WTC11 (cell line): Measurements from ENCODE around the gene PLEKHA6. TPM values are rescaled to one million over a fixed set of nuclear protein-coding genes. Genes with fewer than 3 reads are reported as not detected.

Source experiments
- ATAC-seq: fragments of 200-7000 bp; cut with Tn5 transposase; 2 replicates; pipeline ENCODE4 v1.10.0; 2021; ENCODE audit warnings: mild to moderate bottlenecking, moderate library complexity
- CTCF ChIA-PET: fragments of 300-600 bp; sonication (Branson Sonifier 250); formaldehyde crosslinking; loops from one replicate; lab custom pipeline; 2021; ENCODE audit warnings: antibody characterized with exemption; lab: Charles Lee
- POLR2A ChIA-PET: fragments of 350-600 bp; sonication (Branson Sonifier 250); formaldehyde crosslinking; loops from one replicate; lab custom pipeline; 2021; ENCODE audit warnings: antibody characterized with exemption; lab: Charles Lee
- DNase-seq: peaks from one replicate; pipeline ENCODE4 v3.0.0; 2021; ENCODE audit warnings: low spot score
- H3K27ac Mint-ChIP-seq: 2 replicates; pipeline ENCODE4 v1.8.0; 2021; ENCODE audit warnings: mixed read lengths
- H3K27me3 Mint-ChIP-seq: 2 replicates; pipeline ENCODE4 v1.8.0; 2021; ENCODE audit warnings: low read depth, mild to moderate bottlenecking, moderate library complexity, mixed read lengths
- H3K36me3 Mint-ChIP-seq: 2 replicates; pipeline ENCODE4 v1.8.0; 2021; ENCODE audit warnings: mixed read lengths
- H3K4me1 Mint-ChIP-seq: 2 replicates; pipeline ENCODE4 v1.8.0; 2022; ENCODE audit warnings: mixed read lengths
- H3K4me3 Mint-ChIP-seq: 2 replicates; pipeline ENCODE4 v1.8.0; 2021; ENCODE audit warnings: mild to moderate bottlenecking, moderate library complexity, mixed read lengths
- H3K9me3 Mint-ChIP-seq: 2 replicates; pipeline ENCODE4 v1.8.0; 2021; ENCODE audit warnings: mixed read lengths
- AR ChIP-seq: fragments of 250-450 bp; sonication (Bioruptor Pico); IDR thresholded peaks from 2 replicates; pipeline ENCODE4 v1.9.0; 2021; ENCODE audit warnings: mild to moderate bottlenecking
- CREM ChIP-seq: sonication (generic); formaldehyde crosslinking; IDR thresholded peaks from 2 replicates; pipeline ENCODE4 v1.8.1; 2022; ENCODE audit warnings: mild to moderate bottlenecking, missing genetic modification reagents, moderate library complexity
- ERG ChIP-seq: fragments of 250-450 bp; sonication (Bioruptor Pico); IDR thresholded peaks from 2 replicates; pipeline ENCODE4 v1.8.0; 2021; ENCODE audit warnings: mild to moderate bottlenecking
- GRHL2 ChIP-seq: fragments of 250-450 bp; sonication (Bioruptor Pico); IDR thresholded peaks from 2 replicates; pipeline ENCODE4 v1.8.0; 2022; ENCODE audit warnings: mild to moderate bottlenecking, moderate library complexity; ENCODE audit not compliant: insufficient replicate concordance, severe bottlenecking
- GTF2I ChIP-seq: fragments of 250-450 bp; sonication (Bioruptor Pico); conservative IDR thresholded peaks from 2 replicates; pipeline ENCODE4 v1.4.0; 2021; ENCODE audit warnings: mild to moderate bottlenecking
- IRF1 ChIP-seq: sonication (generic); formaldehyde crosslinking; IDR thresholded peaks from 2 replicates; pipeline ENCODE4 v1.8.0; 2023; ENCODE audit warnings: missing genetic modification reagents
- KAT7 ChIP-seq: sonication (generic); formaldehyde crosslinking; IDR thresholded peaks from 2 replicates; pipeline ENCODE4 v1.8.1; 2023; ENCODE audit warnings: missing genetic modification reagents, mild to moderate bottlenecking, borderline replicate concordance
- MXD4 ChIP-seq: fragments of 250-450 bp; sonication (Bioruptor Pico); IDR thresholded peaks from 2 replicates; pipeline ENCODE4 v1.8.0; 2021; ENCODE audit warnings: mild to moderate bottlenecking, moderate library complexity, borderline replicate concordance
- NFATC4 ChIP-seq: fragments of 250-450 bp; sonication (Bioruptor Pico); IDR thresholded peaks from 2 replicates; pipeline ENCODE4 v1.9.0; 2021; ENCODE audit warnings: mild to moderate bottlenecking
- NR1H2 ChIP-seq: sonication (generic); formaldehyde crosslinking; IDR thresholded peaks from 2 replicates; pipeline ENCODE4 v1.9.0; 2021; ENCODE audit warnings: mild to moderate bottlenecking, moderate library complexity, missing genetic modification reagents
- NR3C1 ChIP-seq: sonication (generic); formaldehyde crosslinking; conservative IDR thresholded peaks from 2 replicates; pipeline ENCODE4 v1.8.1; 2023; ENCODE audit warnings: low read depth, mild to moderate bottlenecking, missing genetic modification reagents
- STAT6 ChIP-seq: sonication (generic); formaldehyde crosslinking; conservative IDR thresholded peaks from 2 replicates; pipeline ENCODE4 v1.8.1; 2023; ENCODE audit warnings: mild to moderate bottlenecking, low read depth, missing genetic modification reagents, moderate library complexity
- TCF7 ChIP-seq: sonication (generic); formaldehyde crosslinking; IDR thresholded peaks from 2 replicates; pipeline ENCODE4 v1.8.0; 2022; ENCODE audit warnings: mild to moderate bottlenecking, low read depth, missing genetic modification reagents, moderate library complexity
- TEAD1 ChIP-seq: sonication (generic); formaldehyde crosslinking; IDR thresholded peaks from 2 replicates; pipeline ENCODE4 v1.8.0; 2022; ENCODE audit warnings: mild to moderate bottlenecking, missing genetic modification reagents
- ZMAT4 ChIP-seq: fragments of 250-450 bp; sonication (Bioruptor Pico); IDR thresholded peaks from 2 replicates; pipeline ENCODE4 v1.9.0; 2021; ENCODE audit warnings: mild to moderate bottlenecking
- ZNF121 ChIP-seq: sonication (generic); formaldehyde crosslinking; IDR thresholded peaks from 2 replicates; pipeline ENCODE4 v1.8.0; 2023; ENCODE audit warnings: missing genetic modification reagents
- ZNF232 ChIP-seq: sonication (generic); formaldehyde crosslinking; IDR thresholded peaks from 2 replicates; pipeline ENCODE4 v1.8.0; 2022; ENCODE audit warnings: mild to moderate bottlenecking, missing genetic modification reagents
- ZNF425 ChIP-seq: fragments of 250-450 bp; sonication (Bioruptor Pico); conservative IDR thresholded peaks from 2 replicates; pipeline ENCODE4 v1.9.0; 2021; ENCODE audit warnings: mild to moderate bottlenecking
- ZSCAN18 ChIP-seq: fragments of 250-450 bp; sonication (Bioruptor Pico); IDR thresholded peaks from 2 replicates; pipeline ENCODE4 v2.1.2; 2022; ENCODE audit warnings: mild to moderate bottlenecking, moderate library complexity
- total RNA-seq: library from RNA; stranded (reverse); gene quantifications from 3 replicates; pipeline ENCODE4 v1.2.3, GENCODE V29; 2021

The PLEKHA6 gene
- total RNA-seq, 1 experiment from 2014 or later: 11.6 TPM

GRCh38 chr1:204221271-204221670 is 138.5 kb downstream of the PLEKHA6 start (continued):
- no peak for TF ChIP-seq AR (CRISPR knock-in tag)
- TF ChIP-seq ZMAT4 (CRISPR knock-in tag): no peak
- no peak for TF ChIP-seq MXD4
- TF ChIP-seq NR3C1 (CRISPR knock-in tag): no peak
- TF ChIP-seq STAT6: no peak
- TF ChIP-seq ZNF232: no peak

- ATAC-seq: no peak
- no peak for TF ChIP-seq NFATC4 (CRISPR knock-in tag)
- no peak for TF ChIP-seq MXD4
- no peak for TF ChIP-seq GTF2I (CRISPR knock-in tag)
- TF ChIP-seq ZNF425 (CRISPR knock-in tag): no peak
- no peak for TF ChIP-seq CREM (CRISPR knock-in tag)
- TF ChIP-seq KAT7 (CRISPR knock-in tag): no peak
- TF ChIP-seq GRHL2 (CRISPR knock-in tag): no peak
- TF ChIP-seq IRF1 (CRISPR knock-in tag): no peak
- no peak for TF ChIP-seq TEAD1
- no peak for TF ChIP-seq ZNF121 (CRISPR knock-in tag)
- no peak for TF ChIP-seq TCF7 (CRISPR knock-in tag)
- no peak for TF ChIP-seq NR1H2
- TF ChIP-seq ZSCAN18 (CRISPR knock-in tag): no peak
- no peak for TF ChIP-seq ERG (CRISPR knock-in tag)
- Mint-ChIP-seq H3K36me3 (no peaks in the 10 kb centered on the region), H3K27ac (peak overlapping the region; percentile 4; the same call in 1 of the 2 replicates), H3K9me3 (no peaks in the 10 kb centered on the region), H3K27me3 (no peaks in the 10 kb centered on the region), H3K4me1 (peaks cover 4% of the 10 kb centered on the region), H3K4me3 (no peak overlapping the region)
- POLR2A ChIA-PET: no interaction called here
- no peak for DNase-seq
- CTCF ChIA-PET: interaction anchor here (0.6 to 1.9 kb wide), 4 partner anchors 13 to 178 kb away, joined by 3 to 8 read pairs (median 4); no protein-coding TSS in a partner anchor
Observed at GRCh38 chr1:204219971-204220616, 139.6 kb downstream of the PLEKHA6 start.
